Measurements from ENCODE around the gene DOCK1.

DNA sequence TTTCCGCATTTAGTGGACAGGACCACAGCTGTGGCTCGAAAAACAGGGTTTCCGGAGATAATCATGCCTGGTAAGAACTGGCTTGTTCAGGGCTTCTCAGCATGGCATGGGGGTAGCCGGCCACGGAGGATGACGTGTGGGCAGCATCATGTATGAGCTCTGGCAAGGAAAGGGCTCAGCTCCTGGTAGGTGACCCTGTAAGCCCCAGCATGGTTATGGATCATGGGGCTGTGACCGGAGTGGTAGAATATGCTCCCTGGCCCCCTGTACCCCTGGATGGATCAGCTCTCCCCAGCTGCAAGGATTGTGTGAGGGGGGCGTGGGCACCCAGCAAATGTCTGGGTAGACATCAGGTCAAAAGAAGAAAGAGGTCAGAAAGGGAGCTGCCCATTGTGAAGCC, 113.5 kb downstream of the DOCK1 start:
- TF ChIP-seq, protein P1, sequence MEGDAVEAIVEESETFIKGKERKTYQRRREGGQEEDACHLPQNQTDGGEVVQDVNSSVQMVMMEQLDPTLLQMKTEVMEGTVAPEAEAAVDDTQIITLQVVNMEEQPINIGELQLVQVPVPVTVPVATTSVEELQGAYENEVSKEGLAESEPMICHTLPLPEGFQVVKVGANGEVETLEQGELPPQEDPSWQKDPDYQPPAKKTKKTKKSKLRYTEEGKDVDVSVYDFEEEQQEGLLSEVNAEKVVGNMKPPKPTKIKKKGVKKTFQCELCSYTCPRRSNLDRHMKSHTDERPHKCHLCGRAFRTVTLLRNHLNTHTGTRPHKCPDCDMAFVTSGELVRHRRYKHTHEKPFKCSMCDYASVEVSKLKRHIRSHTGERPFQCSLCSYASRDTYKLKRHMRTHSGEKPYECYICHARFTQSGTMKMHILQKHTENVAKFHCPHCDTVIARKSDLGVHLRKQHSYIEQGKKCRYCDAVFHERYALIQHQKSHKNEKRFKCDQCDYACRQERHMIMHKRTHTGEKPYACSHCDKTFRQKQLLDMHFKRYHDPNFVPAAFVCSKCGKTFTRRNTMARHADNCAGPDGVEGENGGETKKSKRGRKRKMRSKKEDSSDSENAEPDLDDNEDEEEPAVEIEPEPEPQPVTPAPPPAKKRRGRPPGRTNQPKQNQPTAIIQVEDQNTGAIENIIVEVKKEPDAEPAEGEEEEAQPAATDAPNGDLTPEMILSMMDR (conservative IDR thresholded peaks at IDR 0.05), result no peak
- TF ChIP-seq ZFX (IDR thresholded peaks at IDR 0.05), result no peak

All from C4-2B (cell line).